SK-N-SH treated with all-trans-retinoic acid at 6 μM for 48 hours (cell line): ENCODE data around the gene FAM180A.

Experiments
- ATAC-seq: fragments of 200-7000 bp; cut with Tn5 transposase; 3 replicates; pipeline ENCODE4 v1.9.1; 2020; ENCODE audit warnings: mild to moderate bottlenecking, moderate library complexity
- ARNTL ChIP-seq: fragments of 450-650 bp; formaldehyde crosslinking; IDR thresholded peaks from 2 replicates; pipeline ENCODE4 v1.5.0; 2020; ENCODE audit warnings: low read depth, mild to moderate bottlenecking, moderate library complexity, borderline replicate concordance
- BACH2 ChIP-seq: fragments of 250-450 bp; sonication (Bioruptor Pico); IDR thresholded peaks from 2 replicates; pipeline ENCODE4 v1.9.0; 2021; ENCODE audit warnings: mild to moderate bottlenecking, borderline replicate concordance
- ESRRG ChIP-seq: fragments of 250-450 bp; sonication (Bioruptor Pico); IDR thresholded peaks from 2 replicates; pipeline ENCODE4 v1.6.1; 2021; ENCODE audit warnings: mild to moderate bottlenecking
- GLIS3 ChIP-seq: fragments of 250-450 bp; sonication (Bioruptor Pico); IDR thresholded peaks from 2 replicates; pipeline ENCODE4 v1.5.0; 2020; ENCODE audit warnings: mild to moderate bottlenecking, moderate library complexity
- ISL1 ChIP-seq: fragments of 250-450 bp; sonication (Bioruptor Pico); IDR thresholded peaks from 2 replicates; pipeline ENCODE4 v2.1.2; 2022; ENCODE audit warnings: mild to moderate bottlenecking, moderate library complexity
- PPARA ChIP-seq: fragments of 250-450 bp; sonication (Bioruptor Pico); IDR thresholded peaks from 2 replicates; pipeline ENCODE4 v1.5.0; 2020; ENCODE audit warnings: mild to moderate bottlenecking, borderline replicate concordance
- RARB ChIP-seq: fragments of 250-450 bp; sonication (Bioruptor Pico); IDR thresholded peaks from 2 replicates; pipeline ENCODE4 v1.8.0; 2021; ENCODE audit warnings: mild to moderate bottlenecking, moderate library complexity
- SNAI2 ChIP-seq: fragments of 250-450 bp; sonication (Bioruptor Pico); IDR thresholded peaks from 2 replicates; pipeline ENCODE4 v1.5.0; 2020; ENCODE audit warnings: mild to moderate bottlenecking, moderate library complexity
- TCF4 ChIP-seq: fragments of 250-450 bp; sonication (Bioruptor Pico); IDR thresholded peaks from 2 replicates; pipeline ENCODE4 v1.8.0; 2021; ENCODE audit warnings: mild to moderate bottlenecking, moderate library complexity, borderline replicate concordance
- TOX ChIP-seq: fragments of 250-450 bp; sonication (Bioruptor Pico); IDR thresholded peaks from 2 replicates; pipeline ENCODE4 v1.8.0; 2021; ENCODE audit warnings: mild to moderate bottlenecking, moderate library complexity, borderline replicate concordance
- ZC3H10 ChIP-seq: fragments of 250-450 bp; sonication (Bioruptor Pico); IDR thresholded peaks from 2 replicates; pipeline ENCODE4 v1.5.1; 2021; ENCODE audit warnings: mild to moderate bottlenecking, moderate library complexity
- ZFP3 ChIP-seq: fragments of 250-450 bp; sonication (Bioruptor Pico); IDR thresholded peaks from 2 replicates; pipeline ENCODE4 v1.5.0; 2020; ENCODE audit warnings: mild to moderate bottlenecking, moderate library complexity
- ZFP30 ChIP-seq: fragments of 450-650 bp; formaldehyde crosslinking; IDR thresholded peaks from 2 replicates; pipeline ENCODE4 v1.5.0; 2022; ENCODE audit warnings: mild to moderate bottlenecking, moderate library complexity
- ZNF565 ChIP-seq: fragments of 450-650 bp; formaldehyde crosslinking; conservative IDR thresholded peaks from 2 replicates; pipeline ENCODE4 v1.5.0; 2020; ENCODE audit warnings: low read depth, mild to moderate bottlenecking, moderate library complexity
- ZNF70 ChIP-seq: fragments of 450-650 bp; formaldehyde crosslinking; IDR thresholded peaks from 2 replicates; pipeline ENCODE4 v1.5.0; 2020; ENCODE audit warnings: mild to moderate bottlenecking, moderate library complexity
- ZNF8 ChIP-seq: fragments of 450-650 bp; formaldehyde crosslinking; IDR thresholded peaks from 2 replicates; pipeline ENCODE4 v1.5.0; 2020; ENCODE audit warnings: mild to moderate bottlenecking, moderate library complexity
- TF ChIP-seq, protein P1 (sequence below): fragments of 250-450 bp; sonication (Bioruptor Pico); IDR thresholded peaks from 2 replicates; pipeline ENCODE4 v1.8.0; 2020; ENCODE audit warnings: mild to moderate bottlenecking, moderate library complexity, borderline replicate concordance
- TF ChIP-seq, protein P2 (sequence below): fragments of 250-450 bp; sonication (Bioruptor Pico); IDR thresholded peaks from 2 replicates; pipeline ENCODE4 v1.8.0; 2021; ENCODE audit warnings: low read depth, mild to moderate bottlenecking, moderate library complexity, borderline replicate concordance
- TF ChIP-seq, protein P3 (sequence below): fragments of 250-450 bp; sonication (Bioruptor Pico); IDR thresholded peaks from 2 replicates; pipeline ENCODE4 v1.5.0; 2020; ENCODE audit warnings: mild to moderate bottlenecking, moderate library complexity
- TF ChIP-seq, protein P4 (sequence below): fragments of 250-450 bp; sonication (Bioruptor Pico); IDR thresholded peaks from 2 replicates; pipeline ENCODE4 v1.5.1; 2021; ENCODE audit warnings: mild to moderate bottlenecking, moderate library complexity

The FAM180A gene

DNA sequence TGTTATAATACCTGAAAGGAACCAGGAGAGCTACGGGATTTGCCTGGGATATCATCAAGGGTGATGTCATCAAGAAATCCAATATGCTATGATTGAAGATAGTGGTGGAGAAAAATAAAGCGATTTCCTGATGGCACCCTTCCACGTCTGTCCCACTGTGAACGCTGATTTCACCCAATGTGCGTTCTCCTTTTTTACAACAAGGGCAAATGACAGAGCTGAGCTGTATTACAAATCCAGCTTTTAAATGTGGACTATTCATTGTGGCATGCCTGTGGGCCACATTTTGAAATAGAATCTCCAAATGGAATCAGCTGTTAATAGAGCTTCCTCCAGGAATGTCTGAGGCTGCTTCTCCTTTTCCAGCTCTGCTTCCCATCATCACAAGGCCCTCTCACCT, 43.9 kb downstream of the FAM180A start (continued):
- TF ChIP-seq, protein P1, sequence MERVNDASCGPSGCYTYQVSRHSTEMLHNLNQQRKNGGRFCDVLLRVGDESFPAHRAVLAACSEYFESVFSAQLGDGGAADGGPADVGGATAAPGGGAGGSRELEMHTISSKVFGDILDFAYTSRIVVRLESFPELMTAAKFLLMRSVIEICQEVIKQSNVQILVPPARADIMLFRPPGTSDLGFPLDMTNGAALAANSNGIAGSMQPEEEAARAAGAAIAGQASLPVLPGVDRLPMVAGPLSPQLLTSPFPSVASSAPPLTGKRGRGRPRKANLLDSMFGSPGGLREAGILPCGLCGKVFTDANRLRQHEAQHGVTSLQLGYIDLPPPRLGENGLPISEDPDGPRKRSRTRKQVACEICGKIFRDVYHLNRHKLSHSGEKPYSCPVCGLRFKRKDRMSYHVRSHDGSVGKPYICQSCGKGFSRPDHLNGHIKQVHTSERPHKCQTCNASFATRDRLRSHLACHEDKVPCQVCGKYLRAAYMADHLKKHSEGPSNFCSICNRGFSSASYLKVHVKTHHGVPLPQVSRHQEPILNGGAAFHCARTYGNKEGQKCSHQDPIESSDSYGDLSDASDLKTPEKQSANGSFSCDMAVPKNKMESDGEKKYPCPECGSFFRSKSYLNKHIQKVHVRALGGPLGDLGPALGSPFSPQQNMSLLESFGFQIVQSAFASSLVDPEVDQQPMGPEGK = no peak
- TF ChIP-seq ZFP3 (CRISPR knock-in tag) (no peak), ZNF70 (CRISPR knock-in tag) (no peak)

DNA sequence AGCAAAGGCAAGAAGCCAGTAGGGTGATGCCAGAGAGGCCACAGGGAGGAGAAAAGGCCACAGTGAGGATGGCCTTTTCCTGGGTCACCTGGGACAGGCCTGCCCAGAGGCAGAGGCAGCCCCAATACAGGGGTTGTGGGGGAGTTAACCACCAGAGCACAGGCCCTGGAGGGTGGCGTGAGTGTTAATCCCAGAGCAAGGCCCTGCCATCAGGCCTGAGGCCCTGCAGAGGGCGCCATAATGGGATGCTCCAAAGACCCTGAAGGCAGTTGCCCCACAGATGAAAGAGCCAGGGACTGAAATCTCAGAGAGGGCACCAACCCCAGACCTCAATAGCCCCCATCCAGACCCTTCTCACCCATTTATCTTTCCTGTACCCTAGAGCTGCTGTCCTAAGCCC, 44.5 kb downstream of the FAM180A start:
- TF ChIP-seq ZC3H10 = no peak
- TF ChIP-seq, protein P1 = no peak
- TF ChIP-seq, protein P2, sequence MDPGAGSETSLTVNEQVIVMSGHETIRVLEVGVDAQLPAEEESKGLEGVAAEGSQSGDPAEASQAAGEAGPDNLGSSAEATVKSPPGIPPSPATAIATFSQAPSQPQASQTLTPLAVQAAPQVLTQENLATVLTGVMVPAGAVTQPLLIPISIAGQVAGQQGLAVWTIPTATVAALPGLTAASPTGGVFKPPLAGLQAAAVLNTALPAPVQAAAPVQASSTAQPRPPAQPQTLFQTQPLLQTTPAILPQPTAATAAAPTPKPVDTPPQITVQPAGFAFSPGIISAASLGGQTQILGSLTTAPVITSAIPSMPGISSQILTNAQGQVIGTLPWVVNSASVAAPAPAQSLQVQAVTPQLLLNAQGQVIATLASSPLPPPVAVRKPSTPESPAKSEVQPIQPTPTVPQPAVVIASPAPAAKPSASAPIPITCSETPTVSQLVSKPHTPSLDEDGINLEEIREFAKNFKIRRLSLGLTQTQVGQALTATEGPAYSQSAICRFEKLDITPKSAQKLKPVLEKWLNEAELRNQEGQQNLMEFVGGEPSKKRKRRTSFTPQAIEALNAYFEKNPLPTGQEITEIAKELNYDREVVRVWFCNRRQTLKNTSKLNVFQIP (CRISPR knock-in tag) = no peak
- no peak for TF ChIP-seq ZFP3 (CRISPR knock-in tag)
- TF ChIP-seq PPARA (CRISPR knock-in tag) = no peak
- no peak for TF ChIP-seq RARB (CRISPR knock-in tag)
- TF ChIP-seq SNAI2 (CRISPR knock-in tag) = no peak
- no peak for TF ChIP-seq GLIS3 (CRISPR knock-in tag)
- TF ChIP-seq ISL1 (CRISPR knock-in tag) = no peak
- TF ChIP-seq ZNF8 (CRISPR knock-in tag) = no peak
- TF ChIP-seq TCF4 = no peak
- no peak for TF ChIP-seq ZNF565

DNA sequence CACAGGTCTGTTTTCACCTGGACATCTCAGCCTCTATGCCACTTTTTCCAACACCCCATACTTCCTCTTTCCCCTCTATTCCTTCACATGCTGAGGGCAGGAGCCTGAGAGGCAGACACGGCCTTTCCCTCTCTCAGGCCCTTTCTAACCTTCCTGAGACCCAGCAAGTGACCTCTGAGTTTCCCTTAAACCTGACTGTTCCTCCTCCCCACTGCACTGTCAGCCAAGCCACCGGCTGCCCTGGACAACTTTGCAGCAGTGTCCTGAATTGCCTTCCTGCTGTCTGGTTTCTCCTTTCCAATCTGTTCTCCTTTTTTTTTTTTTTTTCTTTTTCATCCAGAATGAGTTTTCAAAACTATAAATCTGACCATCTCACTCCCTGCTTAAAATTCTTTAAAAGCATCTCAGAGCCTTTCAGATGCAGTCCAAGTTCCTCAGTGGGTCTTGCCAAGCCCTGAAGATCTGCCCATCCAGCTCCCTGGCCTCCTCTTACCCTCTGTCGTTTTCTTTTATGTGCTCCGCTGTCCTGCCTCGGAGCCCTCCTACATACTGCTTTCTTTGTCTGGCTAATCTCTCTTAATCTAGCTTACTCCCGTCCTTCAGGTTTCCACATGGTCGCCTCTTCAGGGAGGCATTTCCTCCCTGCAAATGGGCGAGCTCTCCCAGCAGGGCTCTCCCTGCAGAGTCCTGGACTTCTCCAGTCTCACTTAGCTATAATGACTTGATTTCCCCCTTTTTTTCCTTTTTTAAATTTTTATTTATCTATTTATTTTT, 51.1 kb downstream of the FAM180A start:
- TF ChIP-seq GLIS3 (CRISPR knock-in tag) (no peak), ISL1 (CRISPR knock-in tag) (no peak), RARB (CRISPR knock-in tag) (no peak), PPARA (CRISPR knock-in tag) (no peak), SNAI2 (CRISPR knock-in tag) (no peak), ZFP30 (CRISPR knock-in tag) (no peak), BACH2 (no peak), ZNF8 (CRISPR knock-in tag) (no peak), ZNF565 (no peak)
- TF ChIP-seq, protein P3, sequence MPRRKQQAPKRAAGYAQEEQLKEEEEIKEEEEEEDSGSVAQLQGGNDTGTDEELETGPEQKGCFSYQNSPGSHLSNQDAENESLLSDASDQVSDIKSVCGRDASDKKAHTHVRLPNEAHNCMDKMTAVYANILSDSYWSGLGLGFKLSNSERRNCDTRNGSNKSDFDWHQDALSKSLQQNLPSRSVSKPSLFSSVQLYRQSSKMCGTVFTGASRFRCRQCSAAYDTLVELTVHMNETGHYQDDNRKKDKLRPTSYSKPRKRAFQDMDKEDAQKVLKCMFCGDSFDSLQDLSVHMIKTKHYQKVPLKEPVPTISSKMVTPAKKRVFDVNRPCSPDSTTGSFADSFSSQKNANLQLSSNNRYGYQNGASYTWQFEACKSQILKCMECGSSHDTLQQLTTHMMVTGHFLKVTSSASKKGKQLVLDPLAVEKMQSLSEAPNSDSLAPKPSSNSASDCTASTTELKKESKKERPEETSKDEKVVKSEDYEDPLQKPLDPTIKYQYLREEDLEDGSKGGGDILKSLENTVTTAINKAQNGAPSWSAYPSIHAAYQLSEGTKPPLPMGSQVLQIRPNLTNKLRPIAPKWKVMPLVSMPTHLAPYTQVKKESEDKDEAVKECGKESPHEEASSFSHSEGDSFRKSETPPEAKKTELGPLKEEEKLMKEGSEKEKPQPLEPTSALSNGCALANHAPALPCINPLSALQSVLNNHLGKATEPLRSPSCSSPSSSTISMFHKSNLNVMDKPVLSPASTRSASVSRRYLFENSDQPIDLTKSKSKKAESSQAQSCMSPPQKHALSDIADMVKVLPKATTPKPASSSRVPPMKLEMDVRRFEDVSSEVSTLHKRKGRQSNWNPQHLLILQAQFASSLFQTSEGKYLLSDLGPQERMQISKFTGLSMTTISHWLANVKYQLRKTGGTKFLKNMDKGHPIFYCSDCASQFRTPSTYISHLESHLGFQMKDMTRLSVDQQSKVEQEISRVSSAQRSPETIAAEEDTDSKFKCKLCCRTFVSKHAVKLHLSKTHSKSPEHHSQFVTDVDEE (CRISPR knock-in tag) = no peak
- TF ChIP-seq, protein P2 (CRISPR knock-in tag) = no peak

More for the DNA sequence above, 44.5 kb downstream of the FAM180A start:
- ATAC-seq = peak; percentile 62

DNA sequence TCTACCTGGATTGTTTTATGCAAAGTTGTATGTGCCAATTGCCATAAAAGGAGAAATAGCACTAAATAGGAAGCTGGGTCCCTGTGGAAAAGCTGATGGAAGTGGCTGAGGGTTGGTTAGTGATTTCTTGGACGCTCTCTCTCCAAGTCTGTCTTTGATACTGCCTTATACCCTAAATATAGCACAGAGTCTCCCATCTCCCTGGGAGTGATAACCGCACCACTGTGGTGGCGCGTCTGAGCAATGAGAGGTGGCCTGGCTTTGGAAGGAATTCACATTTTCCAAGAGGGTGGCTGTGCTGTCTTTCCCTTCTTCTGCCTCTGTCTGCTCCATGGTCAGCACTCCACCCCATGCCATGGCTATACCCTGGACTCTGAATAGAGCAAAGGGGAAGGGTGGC, 55.1 kb downstream of the FAM180A start:
- no peak for ATAC-seq
- TF ChIP-seq ISL1 (CRISPR knock-in tag) (no peak), TOX (CRISPR knock-in tag) (no peak), TCF4 (no peak), ESRRG (CRISPR knock-in tag) (no peak), BACH2 (no peak), ARNTL (no peak), ZNF8 (CRISPR knock-in tag) (no peak), SNAI2 (CRISPR knock-in tag) (no peak), ZFP3 (CRISPR knock-in tag) (no peak)
- TF ChIP-seq, protein P1 = no peak
- TF ChIP-seq, protein P4, sequence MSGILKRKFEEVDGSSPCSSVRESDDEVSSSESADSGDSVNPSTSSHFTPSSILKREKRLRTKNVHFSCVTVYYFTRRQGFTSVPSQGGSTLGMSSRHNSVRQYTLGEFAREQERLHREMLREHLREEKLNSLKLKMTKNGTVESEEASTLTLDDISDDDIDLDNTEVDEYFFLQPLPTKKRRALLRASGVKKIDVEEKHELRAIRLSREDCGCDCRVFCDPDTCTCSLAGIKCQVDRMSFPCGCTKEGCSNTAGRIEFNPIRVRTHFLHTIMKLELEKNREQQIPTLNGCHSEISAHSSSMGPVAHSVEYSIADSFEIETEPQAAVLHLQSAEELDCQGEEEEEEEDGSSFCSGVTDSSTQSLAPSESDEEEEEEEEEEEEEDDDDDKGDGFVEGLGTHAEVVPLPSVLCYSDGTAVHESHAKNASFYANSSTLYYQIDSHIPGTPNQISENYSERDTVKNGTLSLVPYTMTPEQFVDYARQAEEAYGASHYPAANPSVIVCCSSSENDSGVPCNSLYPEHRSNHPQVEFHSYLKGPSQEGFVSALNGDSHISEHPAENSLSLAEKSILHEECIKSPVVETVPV = no peak

More for the DNA sequence above, 51.1 kb downstream of the FAM180A start:
- no peak for ATAC-seq
